ENCODE measurements around the gene CSNK1A1.

DNA sequence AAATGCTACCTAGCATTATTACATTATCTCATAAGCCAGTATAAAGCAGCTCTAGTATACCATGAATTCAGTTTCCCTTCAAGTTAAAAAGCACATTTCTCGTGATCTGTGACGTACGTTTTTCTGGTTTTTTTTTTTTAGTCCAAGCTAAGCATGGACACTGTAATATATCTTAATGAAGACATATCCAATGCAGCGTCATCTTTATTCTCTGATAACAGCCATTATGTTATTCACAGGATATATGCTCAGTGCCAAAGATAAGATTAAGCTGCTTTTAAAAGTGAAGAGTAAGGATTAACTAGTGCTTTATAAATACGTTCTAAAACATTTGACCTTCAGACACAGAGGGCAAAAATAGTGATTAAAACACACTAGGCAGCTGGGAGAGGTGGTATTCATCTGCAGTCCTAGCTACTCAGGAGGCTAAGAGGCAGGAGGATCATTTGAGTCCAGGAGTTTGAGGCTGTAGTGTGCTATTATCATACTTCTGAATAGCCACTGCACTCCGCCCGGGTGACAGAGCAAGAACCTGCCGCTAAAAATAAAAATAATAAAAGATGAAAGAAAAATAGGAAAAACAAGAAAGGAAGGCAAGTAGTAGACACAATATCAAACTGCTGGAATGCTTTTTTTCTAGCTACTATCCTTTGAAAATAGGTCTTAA lies 7.7 kb downstream of the CSNK1A1 start:
- TF ChIP-seq, protein P1, sequence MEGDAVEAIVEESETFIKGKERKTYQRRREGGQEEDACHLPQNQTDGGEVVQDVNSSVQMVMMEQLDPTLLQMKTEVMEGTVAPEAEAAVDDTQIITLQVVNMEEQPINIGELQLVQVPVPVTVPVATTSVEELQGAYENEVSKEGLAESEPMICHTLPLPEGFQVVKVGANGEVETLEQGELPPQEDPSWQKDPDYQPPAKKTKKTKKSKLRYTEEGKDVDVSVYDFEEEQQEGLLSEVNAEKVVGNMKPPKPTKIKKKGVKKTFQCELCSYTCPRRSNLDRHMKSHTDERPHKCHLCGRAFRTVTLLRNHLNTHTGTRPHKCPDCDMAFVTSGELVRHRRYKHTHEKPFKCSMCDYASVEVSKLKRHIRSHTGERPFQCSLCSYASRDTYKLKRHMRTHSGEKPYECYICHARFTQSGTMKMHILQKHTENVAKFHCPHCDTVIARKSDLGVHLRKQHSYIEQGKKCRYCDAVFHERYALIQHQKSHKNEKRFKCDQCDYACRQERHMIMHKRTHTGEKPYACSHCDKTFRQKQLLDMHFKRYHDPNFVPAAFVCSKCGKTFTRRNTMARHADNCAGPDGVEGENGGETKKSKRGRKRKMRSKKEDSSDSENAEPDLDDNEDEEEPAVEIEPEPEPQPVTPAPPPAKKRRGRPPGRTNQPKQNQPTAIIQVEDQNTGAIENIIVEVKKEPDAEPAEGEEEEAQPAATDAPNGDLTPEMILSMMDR (IDR thresholded peaks at IDR 0.05; ENCODE audit: poor library complexity) = no peak
- no peak for TF ChIP-seq EZH2 (IDR thresholded peaks at IDR 0.05; ENCODE audit: borderline replicate concordance)
